Activated CD8-positive, alpha-beta memory T cell treated with anti-CD3 and anti-CD28 coated beads, Interleukin-2, amount 10 ng/mL, durations not matched to agents 7 days and 5 days (primary cell): Measurements from ENCODE around the gene LONRF2. TPM values are rescaled to one million over a fixed set of nuclear protein-coding genes. Genes with fewer than 3 reads are reported as not detected.

ENCODE experiments used
- ATAC-seq: fragments of 150-1000 bp; cut with Tn5 transposase; one replicate; pipeline ENCODE4 v1.10.0; 2021; ENCODE audit warnings: moderate library complexity
- CTCF ChIA-PET: fragments of 350-600 bp; sonication (Branson Sonifier 250); formaldehyde crosslinking; loops from one replicate; lab custom pipeline; 2021; ENCODE audit warnings: antibody characterized with exemption; lab: Charles Lee
- DNase-seq: peaks from one replicate; pipeline ENCODE4 v3.0.0-alpha.2; 2020
- H3K27ac Mint-ChIP-seq: one replicate; pipeline ENCODE4 v1.8.0; 2021; ENCODE audit warnings: mild to moderate bottlenecking, mixed read lengths
- H3K27me3 Mint-ChIP-seq: one replicate; pipeline ENCODE4 v1.8.0; 2021; ENCODE audit warnings: mixed read lengths
- H3K36me3 Mint-ChIP-seq: one replicate; pipeline ENCODE4 v1.8.0; 2021; ENCODE audit warnings: mild to moderate bottlenecking, mixed read lengths
- H3K4me1 Mint-ChIP-seq: one replicate; pipeline ENCODE4 v1.8.0; 2021; ENCODE audit warnings: mixed read lengths
- H3K4me3 Mint-ChIP-seq: one replicate; pipeline ENCODE4 v1.8.0; 2021; ENCODE audit warnings: mild to moderate bottlenecking, moderate library complexity, mixed read lengths
- H3K9me3 Mint-ChIP-seq: one replicate; pipeline ENCODE4 v1.8.0; 2022; ENCODE audit warnings: low read depth, mixed read lengths
- total RNA-seq, 2 experiments: library from RNA; stranded (reverse); gene quantifications; one replicate each; pipeline ENCODE4 v1.2.3, GENCODE V29; 2021

The LONRF2 gene
- total RNA-seq, 2 experiments from 2014 or later = 0.15 to 0.21 TPM

- H3K27ac Mint-ChIP-seq = no peak overlapping the region
- DNase-seq (no peak), ATAC-seq (no peak)
- no peak overlapping the region for H3K4me3 Mint-ChIP-seq
- peaks cover 19% of the 10 kb centered on the region for H3K27me3 Mint-ChIP-seq
- H3K36me3 Mint-ChIP-seq = no peaks in the 10 kb centered on the region
- CTCF ChIA-PET = no interaction called here
- no peaks in the 10 kb centered on the region for H3K9me3 Mint-ChIP-seq
- no peaks in the 10 kb centered on the region for H3K4me1 Mint-ChIP-seq
Measured at GRCh38 chr2:100224988-100225710, 97.2 kb downstream of the LONRF2 start.

- Mint-ChIP-seq H3K27ac (no peak overlapping the region), H3K9me3 (no peaks in the 10 kb centered on the region), H3K4me1 (no peaks in the 10 kb centered on the region), H3K27me3 (peaks cover 19% of the 10 kb centered on the region), H3K36me3 (no peaks in the 10 kb centered on the region), H3K4me3 (no peak overlapping the region)
- CTCF ChIA-PET = no interaction called here
- DNase-seq (no peak), ATAC-seq (no peak)
Measured at GRCh38 chr2:100223502-100223901, 98.8 kb downstream of the LONRF2 start.

Other genes starting within 250 kb of the LONRF2 start
- gene AFF3, start 179.9 kb downstream of the LONRF2 start, total RNA-seq = under 1 TPM; 0.09 to 0.55 TPM
- gene CHST10, start 95.2 kb upstream of the LONRF2 start, total RNA-seq = 10 to 100 TPM in 1 of 2 experiments, 1 to 10 TPM in 1; 8.5 to 14.8 TPM
- gene NMS, start 148.0 kb upstream of the LONRF2 start, total RNA-seq = not detected
- gene PDCL3, start 240.5 kb upstream of the LONRF2 start, total RNA-seq = 10 to 100 TPM; 25.1 to 36.7 TPM